ENCODE results near the gene OR6N1. TPM values are rescaled to one million over a fixed set of nuclear protein-coding genes. Genes with fewer than 3 reads are reported as not detected.

Gene OR6N1
- total and polyA plus RNA-seq, 2 of the 4 experiments (the other 2 are of a cell fraction) = not detected

GRCh38 chr1:158798531-158798930, 26.5 kb upstream of the OR6N1 start:
- Histone ChIP-seq H3K36me3 (ENCODE audit: control insufficient read depth, insufficient read depth, low read length) (no peaks in the 10 kb centered on the region), H3K4me3 (ENCODE audit: insufficient read depth, low read depth, low read length) (no peak overlapping the region), H3K4me1 (ENCODE audit: control insufficient read depth, insufficient read depth, low read length) (no peaks in the 10 kb centered on the region), H3K4ac (ENCODE audit: low read depth, low read length) (no peak overlapping the region), H2AK5ac (ENCODE audit: low read depth, low read length) (no peak overlapping the region), H3K27ac (ENCODE audit: insufficient read depth, low read length) (no peak overlapping the region), H2BK20ac (ENCODE audit: low read depth, low read length) (no peak overlapping the region), H3K56ac (ENCODE audit: extremely low read depth, insufficient read depth, low read length) (no peak overlapping the region), H4K91ac (ENCODE audit: insufficient read depth, low read depth, low read length) (no peak overlapping the region), H2BK15ac (ENCODE audit: low read depth, low read length) (no peak overlapping the region), H3K9me1 (ENCODE audit: insufficient read depth, low read length) (no peaks in the 10 kb centered on the region), H4K8ac (ENCODE audit: low read depth in 2 of 2, low read length in 2 of 2) (no peak overlapping the region), H3K79me1 (ENCODE audit: low read depth in 1 of 2, low read length in 2 of 2) (no peaks in the 10 kb centered on the region), H4K20me1 (ENCODE audit: insufficient read depth, low read length) (no peaks in the 10 kb centered on the region), H3K9me3 (ENCODE audit: control insufficient read depth, insufficient read depth, low read length) (no peaks in the 10 kb centered on the region), H2AK9ac (replicated peaks; ENCODE audit: low read depth, low read length, poor library complexity) (no peak overlapping the region), H3K4me2 (ENCODE audit: low read depth, low read length) (no peak overlapping the region), H2BK5ac (ENCODE audit: low read depth, low read length, poor library complexity, severe bottlenecking) (no peak overlapping the region), H3K23ac (ENCODE audit: low read depth, low read length) (no peak overlapping the region), H3K27me3 (ENCODE audit: control insufficient read depth, insufficient read depth, low read length) (no peaks in the 10 kb centered on the region), H3K9ac (ENCODE audit: low read depth, low read length) (no peak overlapping the region), H3K18ac (ENCODE audit: low read depth, low read length) (no peak overlapping the region), H2BK120ac (ENCODE audit: low read depth, low read length) (no peak overlapping the region), H2AFZ (replicated peaks; ENCODE audit: low read length, poor library complexity) (peak overlapping the region; percentile 39), H4K5ac (ENCODE audit: low read depth, low read length) (no peak overlapping the region), H3K14ac (replicated peaks; ENCODE audit: low read depth, low read length) (no peak overlapping the region)
- intact Hi-C loops (cut with micrococcal nuclease) (loop anchor here (10.0 kb wide), 1 partner anchor 276 kb away; the partner anchor contains the start of gene AIM2), dilution Hi-C loops (cut with HindIII; ENCODE audit: low sequenced_read_pairs, unreplicated experiment) (no loop called here), in situ Hi-C loops (cut with MboI; ENCODE audit: low sequenced_read_pairs) (no loop called here)
- no CpG with 5 or more reads among the region's 3 CpGs for WGBS, 2 experiments (ENCODE audit: extremely low coverage in 2 of 2, insufficient read length in 1 of 2)
- ChIA-PET CTCF (no interaction called here), POLR2A (ENCODE audit: unreplicated experiment) (no interaction called here)
- BruUV-seq (replicated peaks) = no TSS peak
- DNase-seq (no peak), ATAC-seq (ENCODE audit: low read depth) (no peak)
- TF ChIP-seq RAD21 (IDR thresholded peaks at IDR 0.05; ENCODE audit: low read length) = no peak
- TF ChIP-seq MAZ (IDR thresholded peaks at IDR 0.05; ENCODE audit: borderline replicate concordance, low read depth, low read length) = no peak
- no peak for TF ChIP-seq NFE2L2 (IDR thresholded peaks at IDR 0.05; ENCODE audit: low read depth, low read length)
- no peak for TF ChIP-seq RCOR1 (IDR thresholded peaks at IDR 0.05; ENCODE audit: insufficient replicate concordance, low read length)
- no peak for TF ChIP-seq CEBPB (IDR thresholded peaks at IDR 0.05; ENCODE audit: low read depth, low read length)
- TF ChIP-seq FOS (IDR thresholded peaks at IDR 0.05; ENCODE audit: low read depth, low read length) = no peak
- peak; percentile 13; the same call in 1 of the 2 replicates for TF ChIP-seq CTCF (conservative IDR thresholded peaks at IDR 0.05; ENCODE audit: low read depth, low read length)
